ENCODE data around the gene GBE1.

GBE1 gene

GRCh38 chr3:81531263-81531662 lies 230.2 kb downstream of the GBE1 start:
- no peak for DNase-seq (ENCODE audit: low read depth)
- no peak overlapping the region for H3K4me3 ChIP-seq (ENCODE audit: low read depth, low read length)
- no peak for TF ChIP-seq CTCF (IDR thresholded peaks at IDR 0.05; ENCODE audit: low read depth, low read length, missing control alignments)

- DNase-seq (ENCODE audit: low read depth) = no peak
- TF ChIP-seq CTCF (IDR thresholded peaks at IDR 0.05; ENCODE audit: low read depth, low read length, missing control alignments) = no peak
- H3K4me3 ChIP-seq (ENCODE audit: low read depth, low read length) = no peak overlapping the region
Measured at GRCh38 chr3:81530180-81530939, 231.1 kb downstream of the GBE1 start.

- no peak for TF ChIP-seq CTCF (IDR thresholded peaks at IDR 0.05; ENCODE audit: low read depth, low read length, missing control alignments)
Measured at GRCh38 chr3:81521855-81522254, 239.6 kb downstream of the GBE1 start.

GRCh38 chr3:81518945-81519344 lies 242.5 kb downstream of the GBE1 start:
- DNase-seq (ENCODE audit: low read depth) = no peak
- no peak for TF ChIP-seq CTCF (IDR thresholded peaks at IDR 0.05; ENCODE audit: low read depth, low read length, missing control alignments)

More at GRCh38 chr3:81521855-81522254, 239.6 kb downstream of the GBE1 start:
- DNase-seq (ENCODE audit: low read depth) = no peak
- no peak overlapping the region for H3K4me3 ChIP-seq (ENCODE audit: low read depth, low read length)

GRCh38 chr3:81516042-81516441 lies 245.4 kb downstream of the GBE1 start:
- no peak for DNase-seq (ENCODE audit: low read depth)
- TF ChIP-seq CTCF (IDR thresholded peaks at IDR 0.05; ENCODE audit: low read depth, low read length, missing control alignments) = no peak
- no peak overlapping the region for H3K4me3 ChIP-seq (ENCODE audit: low read depth, low read length)

More at GRCh38 chr3:81518945-81519344, 242.5 kb downstream of the GBE1 start:
- no peak overlapping the region for H3K4me3 ChIP-seq (ENCODE audit: low read depth, low read length)

GRCh38 chr3:81513591-81513990 lies 247.9 kb downstream of the GBE1 start:
- no peak for DNase-seq (ENCODE audit: low read depth)
- H3K4me3 ChIP-seq (ENCODE audit: low read depth, low read length) = no peak overlapping the region
- no peak for TF ChIP-seq CTCF (IDR thresholded peaks at IDR 0.05; ENCODE audit: low read depth, low read length, missing control alignments)

GRCh38 chr3:81503026-81503425 lies 258.4 kb downstream of the GBE1 start:
- no peak for TF ChIP-seq CTCF (IDR thresholded peaks at IDR 0.05; ENCODE audit: low read depth, low read length, missing control alignments)
- H3K4me3 ChIP-seq (ENCODE audit: low read depth, low read length) = no peak overlapping the region
- DNase-seq (ENCODE audit: low read depth) = no peak

Data from GM12864 (cell line).